Skin of body (tissue), 2 donors: ENCODE data around the gene CPLX3. TPM values are rescaled to one million over a fixed set of nuclear protein-coding genes. Genes with fewer than 3 reads are reported as not detected.

ENCODE experiments used
- DNase-seq: peaks from one replicate; lab custom pipeline; 2025; lab: John Stamatoyannopoulos, UW
- total RNA-seq: library from RNA; depleted of rRNA; stranded (reverse); fragments of >200 nt; gene quantifications from one replicate; pipeline ENCODE4 v1.2.3, GENCODE V29; 2014

Gene CPLX3
- total RNA-seq, 1 donor from 2014 or later, result 0.20 TPM

DNA sequence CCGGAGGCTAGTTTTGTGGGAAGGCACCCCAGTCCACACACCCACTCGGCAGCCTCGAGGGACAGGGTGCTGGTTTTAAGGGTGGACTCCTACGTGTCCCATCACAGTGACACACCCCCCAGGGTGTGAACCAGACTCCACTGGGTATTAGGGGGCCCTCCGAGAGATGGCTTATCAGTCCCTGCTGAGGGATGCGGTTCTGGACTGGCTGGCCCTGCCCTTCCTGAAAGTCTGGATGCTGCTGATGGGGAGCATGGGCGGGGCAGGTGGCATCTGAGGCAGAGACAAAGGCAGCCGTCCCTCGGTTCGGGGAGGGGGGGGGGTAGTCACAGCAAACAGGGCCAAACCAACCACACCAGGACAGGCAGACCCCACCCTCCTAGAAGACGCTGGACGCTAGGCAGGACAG lies 17.5 kb downstream of the CPLX3 start:
- DNase-seq, result no peak

DNA sequence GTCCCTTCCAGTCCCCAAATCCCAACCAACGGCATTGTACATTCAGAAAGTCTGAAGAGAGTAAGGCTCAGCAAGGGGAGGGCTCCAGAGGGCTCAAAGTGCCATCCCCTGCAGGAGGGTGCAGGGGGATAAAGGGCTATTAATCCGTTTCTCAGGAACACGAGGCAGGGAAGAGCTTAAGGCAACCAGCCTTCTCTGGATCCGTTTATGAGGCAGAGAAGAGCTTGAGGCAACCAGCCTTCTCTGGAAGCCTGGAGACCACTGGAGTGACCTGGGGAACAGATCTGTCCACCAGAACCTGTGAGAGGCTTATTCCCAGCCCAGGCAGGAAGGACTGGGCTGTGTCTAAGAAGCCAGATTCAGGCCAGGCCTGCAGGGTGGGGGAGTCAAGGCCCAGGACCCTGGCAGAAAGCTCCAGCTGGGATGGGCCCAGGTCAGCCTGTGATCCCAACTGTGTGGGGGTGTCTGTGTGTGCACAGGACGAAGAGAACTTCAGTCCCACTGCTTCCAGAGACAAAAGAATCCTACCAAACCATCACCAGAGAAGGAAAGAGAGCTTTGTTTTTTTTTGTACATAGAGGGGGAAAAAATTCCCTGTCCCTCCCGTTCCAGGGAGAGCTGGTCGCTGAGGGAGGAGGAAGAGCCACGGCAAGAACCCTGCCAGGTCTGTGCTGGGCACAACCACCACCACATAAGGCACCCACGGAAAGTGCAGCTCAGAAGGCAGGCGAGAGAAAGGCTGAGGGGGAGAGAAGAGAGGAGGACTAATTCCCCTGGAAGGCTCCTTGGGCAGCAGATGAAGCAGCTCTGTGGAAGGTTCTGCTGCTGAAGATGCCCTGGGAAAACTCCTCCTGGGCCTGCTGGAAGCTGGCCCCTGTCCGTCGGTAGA lies 18.1 kb downstream of the CPLX3 start:
- no peak for DNase-seq

DNA sequence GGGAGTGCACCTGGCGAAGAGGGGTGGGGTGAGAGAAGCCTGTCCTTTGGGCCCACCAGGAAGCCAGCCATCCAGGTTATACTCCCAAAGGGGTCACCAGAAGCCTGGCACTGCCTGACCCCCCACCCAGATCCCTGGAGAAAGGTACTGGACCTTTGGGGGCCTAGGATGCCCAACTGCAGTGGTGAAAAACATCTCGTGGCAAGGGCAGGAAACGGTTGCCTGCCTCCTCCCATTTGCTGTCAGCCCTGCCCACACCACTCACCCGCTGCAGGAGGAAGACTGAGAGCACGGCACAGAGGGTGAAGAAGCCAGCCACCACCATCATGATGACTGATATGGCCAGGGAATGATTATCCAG lies 18.8 kb downstream of the CPLX3 start:
- no peak for DNase-seq

DNA sequence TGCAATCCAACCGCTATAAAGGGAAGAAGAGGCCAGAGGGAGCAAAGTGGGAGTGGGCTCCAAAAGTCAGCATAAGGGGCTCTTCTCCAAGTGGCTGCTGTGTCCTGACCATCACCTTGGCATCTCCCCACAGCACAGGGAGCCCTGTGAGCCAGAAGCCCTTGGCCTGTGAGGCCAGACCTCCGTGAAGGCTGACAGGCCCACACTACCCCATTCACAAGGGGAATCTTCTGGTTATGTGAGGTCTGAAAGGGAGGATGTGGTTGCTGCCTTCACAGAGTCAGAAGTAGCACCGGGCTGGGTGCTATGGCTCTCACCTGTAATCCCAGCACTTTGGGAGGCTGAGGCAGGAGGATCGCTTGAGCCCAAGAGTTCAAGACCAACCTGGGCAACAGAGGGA lies 19.2 kb downstream of the CPLX3 start:
- DNase-seq, result no peak

DNA sequence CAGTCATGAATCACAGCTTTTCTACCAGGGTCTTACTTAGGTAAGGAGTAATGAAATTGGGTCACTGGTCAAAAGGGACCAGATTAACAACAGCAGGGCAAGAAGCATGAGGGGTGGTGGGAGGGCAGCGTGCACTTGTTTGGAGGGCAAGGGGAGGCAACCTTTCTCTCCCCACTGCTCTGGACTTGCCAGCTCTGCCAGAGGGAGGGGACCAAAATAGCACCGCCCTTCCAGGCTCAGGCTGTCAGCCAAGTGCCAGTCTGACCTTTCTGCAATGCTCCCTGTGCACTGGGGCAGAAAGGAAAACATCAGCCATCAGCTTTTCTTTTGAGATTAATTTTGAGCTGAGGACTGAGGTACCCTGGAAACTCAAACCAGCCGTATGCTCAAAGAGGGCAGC lies 21.0 kb downstream of the CPLX3 start:
- no peak for DNase-seq

DNA sequence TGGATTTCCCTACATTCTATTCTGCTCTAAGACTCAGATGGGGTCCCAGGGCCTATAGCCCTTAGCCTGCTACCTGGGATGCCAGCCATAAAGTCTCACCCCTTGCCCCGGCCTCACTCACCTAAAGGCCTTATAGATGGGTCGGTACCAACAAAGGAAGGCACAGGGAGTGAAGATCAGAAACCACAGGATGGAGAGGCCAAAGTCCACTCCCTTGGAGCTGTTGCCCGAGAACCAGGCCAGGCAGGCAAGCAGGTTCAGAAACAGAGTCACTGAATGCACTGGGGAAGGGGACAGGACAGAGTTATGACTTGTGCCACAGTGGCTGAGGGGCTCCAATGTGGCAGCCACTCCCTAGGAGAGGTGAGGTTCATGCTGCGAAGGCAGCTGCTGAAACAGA lies 24.0 kb downstream of the CPLX3 start:
- no peak for DNase-seq

DNA sequence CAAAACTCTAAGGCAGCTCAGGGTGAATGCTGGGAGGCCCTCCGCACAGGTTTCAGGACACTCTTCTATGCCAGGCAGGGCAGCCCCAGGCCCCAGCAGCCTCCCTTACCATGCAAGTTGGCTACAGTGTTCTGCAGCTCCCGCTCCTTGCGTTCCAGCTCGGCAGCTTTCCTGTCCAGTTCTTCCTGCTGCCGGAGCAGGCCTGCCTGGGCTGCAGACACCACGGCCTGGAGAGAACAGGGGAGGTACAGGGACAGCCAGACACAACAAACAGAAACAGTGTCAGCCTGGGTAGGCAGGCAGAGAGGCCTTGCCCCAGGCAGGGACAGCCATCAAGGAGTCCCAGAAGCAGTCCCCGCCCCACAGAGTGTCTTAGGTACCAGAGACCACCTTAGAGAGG lies 25.5 kb downstream of the CPLX3 start:
- no peak for DNase-seq

DNA sequence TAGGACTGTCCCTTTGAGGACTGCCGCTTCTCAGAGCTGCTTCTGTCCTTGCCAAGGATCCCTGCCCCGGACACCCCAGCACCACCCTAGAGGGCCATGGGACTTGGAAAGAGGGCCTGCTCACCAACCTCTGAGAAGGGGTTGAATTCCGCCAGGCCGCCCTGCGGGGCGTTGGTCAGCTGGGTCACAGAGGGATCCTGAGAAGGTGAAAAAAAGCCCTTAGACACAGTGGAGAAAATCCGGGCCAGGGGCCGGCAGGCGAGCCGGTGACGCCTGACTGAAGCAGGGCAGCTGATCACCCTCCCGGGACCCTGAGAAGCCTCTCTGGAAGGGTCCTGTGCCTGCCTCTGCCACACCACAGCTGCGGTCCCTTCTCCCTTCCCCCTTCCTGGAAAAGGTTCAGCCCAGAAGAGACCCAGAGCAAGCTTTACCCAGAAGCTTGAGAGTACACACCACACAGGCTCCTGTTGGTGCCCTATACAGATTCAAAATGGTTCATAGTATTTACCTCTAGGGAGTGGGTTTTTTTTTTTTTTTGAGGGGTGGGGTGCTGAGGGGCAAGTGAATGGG lies 28.1 kb downstream of the CPLX3 start:
- DNase-seq, result no peak

DNA sequence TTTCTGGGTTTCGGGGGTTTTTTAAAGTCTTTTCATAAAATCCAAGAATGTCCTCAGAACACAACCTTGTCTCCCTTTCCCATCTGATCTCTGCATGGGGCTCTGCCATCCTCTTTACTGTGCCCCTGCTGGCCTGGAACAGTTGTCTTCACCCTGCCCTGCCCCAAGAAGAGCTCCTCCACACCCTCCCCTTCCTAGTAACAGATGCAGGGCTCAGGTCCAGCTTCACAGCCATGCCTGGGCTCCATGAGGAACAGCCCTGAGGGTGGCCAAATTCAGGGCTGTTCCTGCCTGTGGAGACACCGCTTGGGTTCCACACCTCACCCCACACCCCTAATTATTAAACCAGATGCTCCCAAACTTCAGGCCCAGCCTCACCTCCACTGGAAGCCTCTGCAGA lies 29.4 kb downstream of the CPLX3 start:
- DNase-seq, result no peak

DNA sequence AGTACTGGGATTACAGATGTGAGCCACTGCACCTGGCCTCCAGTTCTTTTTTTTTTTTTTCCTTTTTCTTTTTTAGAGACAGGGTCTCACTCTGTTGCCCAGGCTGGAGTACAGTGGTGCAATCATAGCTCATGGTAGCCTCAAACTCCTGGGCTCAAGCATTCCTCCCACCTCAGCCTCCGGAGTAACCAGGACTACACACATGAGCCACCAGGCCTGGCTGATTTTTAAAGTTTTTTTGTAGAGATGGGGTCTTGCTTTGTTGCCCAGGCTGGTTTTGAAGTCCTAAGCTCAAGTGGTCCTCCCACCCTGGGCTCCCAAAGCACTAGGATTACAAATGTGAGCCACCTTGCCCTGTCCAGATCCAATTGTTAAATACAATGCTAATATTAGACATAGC lies 30.1 kb downstream of the CPLX3 start:
- DNase-seq, result no peak

DNA sequence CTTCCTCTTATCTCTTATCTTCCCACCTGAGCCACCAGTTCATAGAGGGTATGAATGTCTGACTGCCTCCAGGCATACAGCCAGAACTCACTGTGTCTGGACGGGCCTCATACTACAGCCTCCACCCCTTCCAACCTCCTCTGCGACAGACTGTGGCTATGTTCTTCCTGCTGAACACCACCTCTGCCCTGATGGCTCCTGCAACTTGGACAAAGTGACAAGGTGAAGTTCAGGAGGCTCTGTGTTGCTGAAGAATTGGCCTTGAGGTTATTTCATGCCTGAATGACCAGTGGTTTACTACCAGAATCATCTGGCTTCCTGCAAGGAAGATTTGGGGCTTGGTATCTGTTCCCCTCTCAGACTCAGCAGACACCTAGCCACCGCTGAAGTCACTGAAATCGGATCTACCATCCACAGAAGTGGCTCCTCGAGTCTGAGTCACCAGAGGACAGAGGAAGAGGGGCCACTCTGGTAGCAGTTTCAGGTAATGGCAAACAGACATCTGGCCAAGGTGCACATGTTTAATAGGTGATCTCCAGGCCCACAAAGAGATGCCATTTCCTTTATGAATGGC lies 30.7 kb downstream of the CPLX3 start:
- DNase-seq, result no peak

DNA sequence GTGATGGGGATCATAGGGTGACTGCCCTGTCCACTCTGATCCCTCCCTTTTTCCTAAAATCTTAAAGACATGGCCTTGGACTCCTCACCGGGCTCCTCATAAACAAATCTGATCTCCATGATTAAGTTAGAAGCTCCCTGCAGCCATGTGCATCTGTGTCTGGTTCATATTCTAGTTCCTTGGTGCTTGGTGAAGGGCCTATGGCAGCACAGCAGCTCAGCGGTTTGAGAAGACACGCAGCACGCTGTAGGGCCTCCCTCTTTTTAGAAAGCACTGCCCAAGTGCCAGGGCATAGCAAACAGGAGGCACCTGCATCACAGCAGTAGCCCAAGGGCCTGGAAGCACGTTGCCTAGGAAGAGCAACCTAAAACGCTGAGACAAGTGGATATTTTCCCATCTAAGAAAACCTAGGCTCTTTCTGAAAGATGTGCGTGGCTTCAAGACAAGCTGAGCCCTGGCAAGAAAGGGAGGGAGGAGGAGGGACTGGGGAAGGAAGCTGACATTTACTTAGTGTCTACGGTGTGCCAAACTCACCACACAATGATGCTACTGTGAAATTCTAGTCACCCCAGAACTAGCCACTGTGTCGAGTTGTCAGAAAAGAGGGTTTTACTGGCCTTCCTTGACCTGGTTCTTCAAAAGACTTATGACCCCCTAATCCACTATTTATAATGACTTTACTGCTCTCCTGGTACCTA lies 31.4 kb downstream of the CPLX3 start:
- DNase-seq, result no peak

DNA sequence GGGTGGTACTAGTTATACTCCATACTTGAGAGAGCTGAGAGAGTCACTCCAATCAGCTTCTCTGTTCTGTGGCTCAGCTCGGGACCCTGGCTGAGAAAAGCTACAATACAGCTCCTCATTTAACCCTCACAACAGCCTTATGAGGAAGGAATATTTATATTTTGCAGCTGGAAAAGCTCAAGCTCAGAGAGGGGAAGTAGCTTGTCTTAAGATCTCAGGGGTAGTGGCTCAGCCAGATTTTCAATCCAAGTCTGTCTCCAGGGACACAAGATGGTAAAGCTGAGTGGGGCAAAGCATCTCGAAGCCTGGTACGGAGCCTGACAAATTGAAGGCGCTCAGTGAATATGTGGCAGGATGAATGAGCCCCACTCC lies 31.9 kb downstream of the CPLX3 start:
- DNase-seq, result no peak

DNA sequence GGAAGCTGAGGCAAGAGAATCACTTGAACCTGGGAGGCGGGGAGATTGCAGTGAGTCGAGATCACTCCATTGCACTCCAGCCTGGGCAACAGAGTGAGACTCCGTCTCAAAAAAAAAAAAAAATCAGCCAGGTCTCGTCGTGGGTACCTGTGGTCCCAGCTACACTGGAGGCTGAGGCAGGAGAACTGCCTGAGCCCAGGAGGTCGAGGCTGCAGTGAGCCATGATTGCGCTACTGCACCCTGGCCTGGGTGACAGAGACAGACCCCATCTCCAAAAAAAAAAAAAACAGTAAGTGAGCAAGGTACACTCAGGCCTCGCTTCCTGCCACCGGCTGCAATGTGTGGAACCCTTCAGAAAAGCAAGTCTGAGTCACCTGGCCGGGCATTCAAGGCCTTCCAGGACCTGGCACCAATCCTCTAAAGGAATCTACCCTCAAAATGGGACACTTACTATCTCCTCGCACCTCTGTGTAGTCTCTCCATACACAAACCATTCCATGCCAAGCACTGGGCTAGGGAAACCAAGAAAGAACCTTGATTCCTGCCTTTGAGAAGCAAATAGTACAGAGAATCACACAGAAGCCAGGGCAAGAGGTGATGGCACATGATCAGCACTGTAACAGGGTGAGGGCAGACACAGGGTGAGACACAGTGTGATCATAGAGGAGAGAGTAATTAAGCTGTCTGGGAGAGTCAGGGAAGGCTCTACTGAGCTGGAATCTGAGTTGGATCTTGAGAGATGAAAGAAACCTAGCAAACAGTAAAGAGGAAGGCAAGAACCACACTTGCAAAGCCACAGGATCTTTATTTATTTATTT lies 37.0 kb downstream of the CPLX3 start:
- no peak for DNase-seq

DNA sequence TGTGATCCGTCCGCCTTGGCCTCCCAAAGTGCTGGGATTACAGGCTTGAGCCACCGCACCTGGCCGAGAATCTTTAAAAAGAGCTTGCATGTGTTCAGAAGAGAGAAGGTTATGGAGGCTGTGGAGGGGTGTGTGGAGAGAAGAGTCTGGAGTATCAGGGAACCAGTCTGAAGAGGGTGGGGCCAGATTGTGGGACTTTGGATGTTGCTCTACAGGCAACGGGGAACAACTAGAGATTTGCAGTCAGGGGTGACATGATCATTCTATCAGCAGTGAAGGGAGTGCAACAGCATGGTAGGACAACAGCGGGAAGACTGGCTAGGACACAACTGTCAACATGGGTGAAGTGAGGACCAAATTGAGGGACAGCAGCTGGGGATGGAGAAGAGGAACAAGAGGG lies 37.9 kb downstream of the CPLX3 start:
- DNase-seq, result no peak

DNA sequence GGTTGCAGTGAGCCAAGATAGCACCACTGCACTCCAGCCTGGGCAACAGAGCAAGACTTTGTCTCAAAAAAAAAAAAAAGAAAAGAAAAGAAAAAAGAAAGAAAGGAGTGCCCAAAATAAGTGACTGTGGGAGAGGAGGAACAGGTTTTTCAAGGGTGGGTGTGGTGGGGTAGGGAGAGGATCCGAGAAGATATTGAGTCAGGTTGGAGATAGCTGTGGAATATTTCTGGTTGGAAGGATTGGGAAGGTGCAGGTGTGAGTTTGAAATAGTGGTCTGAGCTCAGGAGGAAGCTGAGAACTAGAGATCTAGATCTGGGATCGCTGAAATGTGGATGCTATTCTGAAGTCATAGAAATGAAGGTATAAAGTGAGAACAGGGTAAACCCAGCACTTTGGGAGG lies 38.9 kb downstream of the CPLX3 start:
- no peak for DNase-seq

DNA sequence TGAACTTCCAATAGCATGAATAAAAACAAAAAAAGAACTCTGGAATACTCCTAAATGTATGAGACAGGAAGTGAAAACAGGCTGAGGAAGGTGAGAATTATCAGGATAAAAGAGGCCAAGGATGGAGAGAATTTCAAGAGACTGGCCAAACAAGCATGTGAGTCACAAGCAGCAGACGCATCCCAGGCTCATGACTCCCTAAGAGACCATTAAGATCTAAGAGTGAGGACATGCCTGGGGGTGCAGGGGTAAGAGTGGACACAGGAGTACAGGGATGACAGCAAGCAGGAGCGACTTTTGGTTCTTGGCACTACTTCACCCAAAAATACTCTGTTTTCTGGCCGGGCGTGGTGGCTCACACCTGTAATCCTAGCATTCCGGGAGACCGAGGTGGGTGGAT lies 39.7 kb downstream of the CPLX3 start:
- DNase-seq, result no peak

DNA sequence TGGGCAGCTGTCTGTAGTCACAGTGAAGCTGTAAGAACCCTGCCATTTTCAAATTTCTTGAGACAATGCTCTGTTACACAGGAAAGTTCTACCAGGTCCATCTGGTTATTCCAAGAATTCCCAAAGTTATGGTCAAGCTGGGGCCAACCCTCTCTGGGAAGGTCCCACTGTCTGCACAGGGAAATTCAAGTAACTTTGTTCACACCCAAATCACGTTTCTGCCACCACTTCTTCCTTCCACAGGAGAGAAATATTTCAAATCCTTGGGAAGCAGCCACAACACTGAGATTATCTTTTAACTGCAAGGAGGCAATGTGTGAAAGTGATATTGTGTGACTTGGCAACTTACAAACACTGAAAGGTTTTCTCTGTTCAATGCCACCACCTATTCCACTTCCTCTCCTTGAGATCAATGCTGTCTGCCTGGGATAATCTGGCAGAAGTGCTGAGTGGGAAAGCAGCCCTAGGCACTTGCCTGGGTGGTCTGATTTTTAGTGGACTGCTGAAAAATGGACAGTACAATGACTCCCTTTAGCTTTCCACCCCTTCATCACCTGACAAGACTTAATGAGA lies 41.1 kb downstream of the CPLX3 start:
- no peak for DNase-seq

DNA sequence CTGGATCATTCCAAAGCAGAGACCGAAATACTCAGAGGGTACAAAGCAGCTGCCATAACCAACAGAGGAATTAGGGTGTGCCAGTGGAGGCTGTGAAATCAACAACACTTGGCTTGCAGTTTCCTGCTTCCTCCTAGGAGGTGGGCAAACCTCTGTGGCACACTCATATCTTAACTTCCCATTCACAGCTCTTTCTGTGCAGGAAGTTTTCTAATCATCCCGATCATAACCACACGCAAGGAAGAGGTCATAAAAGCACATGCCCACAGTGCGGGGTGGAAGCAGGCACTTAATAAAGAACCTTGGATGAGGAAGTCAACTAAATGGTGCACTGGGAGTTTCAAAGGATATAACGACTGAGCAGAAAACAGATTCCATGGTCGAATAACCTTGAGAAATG lies 41.6 kb downstream of the CPLX3 start:
- no peak for DNase-seq

DNA sequence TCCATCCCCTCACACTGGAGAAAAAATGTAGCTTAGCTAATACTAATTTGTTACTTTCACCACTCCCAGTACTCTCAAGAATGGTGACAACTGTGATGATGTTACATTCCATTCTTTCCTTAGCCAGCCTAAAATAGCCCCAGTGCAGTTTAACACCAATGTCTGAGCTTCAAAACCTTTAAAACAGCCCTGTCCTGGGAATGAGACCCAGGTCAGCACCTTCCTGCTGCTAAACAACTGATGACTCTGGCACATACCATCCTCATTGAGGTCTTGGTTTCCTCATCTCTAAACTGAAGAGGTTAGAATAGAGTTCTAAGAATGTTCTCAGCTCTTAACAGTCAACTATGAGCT lies 42.9 kb downstream of the CPLX3 start:
- no peak for DNase-seq

DNA sequence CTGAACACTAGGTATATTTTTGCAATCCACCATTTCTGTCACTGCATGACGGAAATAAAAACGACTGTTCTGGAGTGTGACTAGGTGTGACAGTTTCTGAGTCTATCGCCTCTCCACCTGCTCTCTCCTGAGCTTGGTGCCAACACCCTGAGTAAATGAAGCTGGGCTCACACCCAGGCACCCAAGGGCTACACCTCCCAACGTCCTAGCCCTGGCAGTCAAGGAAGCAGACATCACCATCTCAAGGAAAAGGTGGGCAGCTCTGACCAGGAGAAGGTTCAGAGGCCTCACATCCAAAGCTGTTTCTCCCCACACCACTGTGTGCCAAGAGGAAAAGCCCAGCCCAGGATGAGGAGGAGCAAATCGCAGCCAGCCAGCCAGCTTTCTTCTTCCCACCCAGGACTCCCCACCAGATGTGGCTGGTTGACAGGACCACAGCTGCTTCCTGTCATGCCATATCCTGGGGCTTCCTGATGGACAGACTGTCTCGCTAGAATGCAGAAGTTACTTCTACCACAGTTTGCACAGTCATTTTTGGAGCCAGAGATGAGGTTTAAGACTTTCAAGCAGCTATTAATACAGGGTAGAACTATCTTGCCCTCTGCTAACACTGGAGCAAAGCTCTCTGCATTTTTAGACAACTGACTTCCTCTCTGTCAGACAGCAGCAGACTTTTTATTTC lies 43.4 kb downstream of the CPLX3 start:
- DNase-seq, result peak; percentile 63
